GM12878 (cell line): ENCODE data around the gene ITSN1. TPM values are rescaled to one million over a fixed set of nuclear protein-coding genes. Genes with fewer than 3 reads are reported as not detected.

Experiments used
- ATAC-seq: fragments of 200-7000 bp; cut with Tn5 transposase; 3 replicates; pipeline ENCODE4 v1.9.1; 2020; ENCODE audit warnings: mild to moderate bottlenecking, moderate library complexity
- BruUV-seq: library from RNA; stranded (reverse); fragments of 400-500 nt; replicated peaks from 2 replicates; lab custom pipeline; 2021; lab: Mats Ljungman, UMichigan
- CTCF ChIA-PET: fragments of 300-600 bp; sonication (Branson Sonifier 250); formaldehyde crosslinking; extraction: SDS; loops from one replicate; lab custom pipeline; 2021; ENCODE audit warnings: inconsistent platforms; lab: Yijun Ruan, JAX
- POLR2A ChIA-PET: fragments of 350-600 bp; formaldehyde crosslinking; extraction: SDS; loops from one replicate; lab custom pipeline; 2021; ENCODE audit warnings: inconsistent platforms; lab: Charles Lee
- RAD21 ChIA-PET: fragments of 300-600 bp; sonication (Branson Sonifier 250); formaldehyde crosslinking; loops from one replicate; lab custom pipeline; 2023; ENCODE audit warnings: antibody characterized with exemption; ENCODE audit not compliant: unreplicated experiment; lab: Charles Lee
- SMC1A ChIA-PET: fragments of 300-600 bp; sonication (Branson Sonifier 250); formaldehyde crosslinking; loops from one replicate; lab custom pipeline; 2023; ENCODE audit not compliant: unreplicated experiment, uncharacterized antibody; lab: Charles Lee
- DNase-seq: peaks from one replicate; pipeline ENCODE4 v3.0.0-alpha.2; 2011; ENCODE audit warnings: low read depth, low spot score
- FAIRE-seq: peaks from 3 replicates; lab custom pipeline; 2011; peaks lifted over from hg19 to GRCh38; lab: Jason Lieb, UNC
- H2AFZ ChIP-seq: 2 replicates; pipeline ENCODE4 v1.6.0; 2011; ENCODE audit warnings: low read depth, low read length, control low read depth; ENCODE audit not compliant: control insufficient read depth
- H3K27ac ChIP-seq: 2 replicates; pipeline ENCODE4 v1.5.1; 2011; ENCODE audit warnings: control low read depth; ENCODE audit not compliant: control insufficient read depth, insufficient read depth
- H3K27me3 ChIP-seq, 2 experiments: replicated peaks in 1 of 2; 2 replicates each; pipeline versions ENCODE4 v1.6.0 to v1.6.1; 2011; ENCODE audit warnings: low read length in 1 of 2; ENCODE audit not compliant: control insufficient read depth in 2 of 2, insufficient read depth in 2 of 2
- H3K36me3 ChIP-seq, 2 experiments: 2 replicates each; pipeline ENCODE4 v1.5.1; 2011; ENCODE audit warnings: low read length in 1 of 2; ENCODE audit not compliant: control insufficient read depth in 2 of 2, insufficient read depth in 2 of 2
- H3K4me1 ChIP-seq: 2 replicates; pipeline ENCODE4 v1.6.1; 2011; ENCODE audit warnings: mild to moderate bottlenecking, low read length, moderate library complexity, mixed read lengths; ENCODE audit not compliant: control insufficient read depth, insufficient read depth
- H3K4me2 ChIP-seq: 2 replicates; pipeline ENCODE4 v1.6.0; 2011; ENCODE audit warnings: control low read depth; ENCODE audit not compliant: control insufficient read depth, insufficient read depth
- H3K4me3 ChIP-seq: fragments of 200-600 bp; sonication (generic); 2 replicates; pipeline ENCODE4 v1.5.1; 2016
- H3K79me2 ChIP-seq: 2 replicates; pipeline ENCODE4 v1.6.0; 2011; ENCODE audit warnings: low read length; ENCODE audit not compliant: control insufficient read depth, insufficient read depth
- H3K9ac ChIP-seq: 2 replicates; pipeline ENCODE4 v1.8.0; 2011; ENCODE audit warnings: low read length, control low read depth, mixed read lengths; ENCODE audit not compliant: control insufficient read depth, insufficient read depth
- H3K9me3 ChIP-seq: replicated peaks from 3 replicates; pipeline ENCODE4 v1.5.1; 2011; ENCODE audit warnings: mild to moderate bottlenecking, low read length; ENCODE audit not compliant: control insufficient read depth, insufficient read depth
- H4K20me1 ChIP-seq: 2 replicates; pipeline ENCODE4 v1.6.0; 2011; ENCODE audit not compliant: control insufficient read depth, insufficient read depth
- CHD2 ChIP-seq: IDR thresholded peaks from 2 replicates; pipeline ENCODE4 v1.6.1; 2011; ENCODE audit warnings: low read depth, low read length, improper control_type of control experiment, borderline replicate concordance
- FOS ChIP-seq: IDR thresholded peaks from 3 replicates; pipeline ENCODE4 v1.6.1; 2011; ENCODE audit warnings: borderline replicate concordance; ENCODE audit not compliant: insufficient read length; ENCODE audit errors: extremely low read depth
- FOXK2 ChIP-seq: fragments of 450-650 bp; IDR thresholded peaks from 2 replicates; pipeline ENCODE4 v1.6.1; 2017; ENCODE audit warnings: mild to moderate bottlenecking, moderate library complexity
- IKZF2 ChIP-seq, 2 experiments: fragments of 450-650 bp; IDR thresholded peaks; 2 replicates each; pipeline ENCODE4 v1.6.1; 2017; ENCODE audit warnings: mild to moderate bottlenecking in 2 of 2, moderate library complexity in 2 of 2
- JUND ChIP-seq: IDR thresholded peaks from 2 replicates; pipeline ENCODE4 v1.6.1; 2012; ENCODE audit warnings: low read depth, mild to moderate bottlenecking, low read length, improper control_type of control experiment, moderate library complexity
- MTA3 ChIP-seq: IDR thresholded peaks from 2 replicates; pipeline ENCODE4 v1.6.1; 2012; ENCODE audit warnings: low read length, inconsistent platforms, borderline replicate concordance
- NFIC ChIP-seq: IDR thresholded peaks from 2 replicates; pipeline ENCODE4 v1.6.1; 2012; ENCODE audit warnings: low read depth, mild to moderate bottlenecking, inconsistent platforms, low read length, moderate library complexity
- PKNOX1 ChIP-seq: fragments of 450-650 bp; IDR thresholded peaks from 2 replicates; pipeline ENCODE4 v1.6.1; 2016; ENCODE audit warnings: mild to moderate bottlenecking
- SMAD1 ChIP-seq: fragments of 450-650 bp; IDR thresholded peaks from 2 replicates; pipeline ENCODE4 v1.6.1; 2018; ENCODE audit warnings: mild to moderate bottlenecking, low read depth; ENCODE audit not compliant: partially characterized antibody
- SMAD5 ChIP-seq: IDR thresholded peaks from 2 replicates; pipeline ENCODE4 v1.6.1; 2016; ENCODE audit warnings: antibody characterized with exemption, low read depth
- SREBF2 ChIP-seq: IDR thresholded peaks from 2 replicates; pipeline ENCODE4 v1.6.1; 2012; ENCODE audit warnings: mild to moderate bottlenecking, low read length
- ZNF274 ChIP-seq: IDR thresholded peaks from one replicate; pipeline ENCODE4 v1.8.0; 2011; ENCODE audit not compliant: insufficient read length, insufficient read depth
- WGBS: methylation state at CpG from one replicate; pipeline ENCODE4 v1.1.6; 2016; ENCODE audit warnings: low lambda C conversion rate; ENCODE audit not compliant: insufficient replicate concordance, insufficient coverage; ENCODE audit errors: missing lambda C conversion rate; 5-methylcytosine and 5-hydroxymethylcytosine counted together
- in situ Hi-C: fragments of 300-500 bp; cut with MboI; formaldehyde crosslinking; loops from 9 replicates; pipeline ENCODE4 v1.14.3; 2018; ENCODE audit warnings: mixed read lengths
- intact Hi-C: fragments of 100-400 bp; cut with micrococcal nuclease; formaldehyde crosslinking; loops from one replicate; pipeline ENCODE4 v1.14.2; 2022; ENCODE audit not compliant: unreplicated experiment
- polyA plus RNA-seq, 11 experiments: library from polyadenylated mRNA; depleted of rRNA in 4 of 11; unstranded in 6 of 11; stranded (reverse) in 5 of 11; fragments of >200 nt; fragmentation: Nextera tagmentation in 4 of 11; fragmentation: Illumina TruSeq in 1 of 11; extraction: Ambion mirVana in 4 of 11; extraction: Trizol in 1 of 11; gene quantifications; 1 replicate in 1 of 11; 2 replicates in 10 of 11; pipeline versions ENCODE4 v1.2.1 to v1.2.3, GENCODE V29; 2011 to 2016; ENCODE audit warnings: inconsistent platforms in 2 of 11, missing spikeins in 2 of 11, low read depth in 1 of 11
- total RNA-seq, 4 experiments: library from RNA; depleted of rRNA in 3 of 4; stranded (reverse); fragments of >200 nt in 3 of 4; fragmentation: Illumina TruSeq in 1 of 4; extraction: Trizol in 1 of 4; gene quantifications; 2 replicates each; pipeline versions ENCODE4 v1.2.1 to v1.2.3, GENCODE V29; 2013 to 2021
- TF ChIP-seq, protein P1 (sequence below): fragments of 450-650 bp; IDR thresholded peaks from 2 replicates; pipeline ENCODE4 v1.6.1; 2016; ENCODE audit warnings: mild to moderate bottlenecking

Gene ITSN1
- total and polyA plus RNA-seq, 10 of the 15 experiments (the other 5 are each of a cell fraction or from before 2014, with no cell fraction given) = 0.89 to 10.6 (median 4.8) TPM

GRCh38 chr21:33880626-33881025 lies 238.3 kb downstream of the ITSN1 start:
- H2AFZ ChIP-seq = no peak overlapping the region
- no peak for FAIRE-seq
- DNase-seq = no peak
- ChIA-PET RAD21 (no interaction called here), POLR2A (no interaction called here), SMC1A (interaction anchor here (1.1 kb wide), 1 partner anchor 16 kb away, joined by 3 read pairs; no protein-coding TSS in a partner anchor)
- peaks cover 0 to 6% of the 10 kb centered on the region in 2 experiments; a peak in 2 of 4 replicates for H3K27me3 ChIP-seq
- ATAC-seq = no peak
- no peaks in the 10 kb centered on the region for H3K4me1 ChIP-seq
- intact Hi-C loops (no loop called here), in situ Hi-C loops (no loop called here)
- no peak overlapping the region for H3K4me2 ChIP-seq
- no peaks in the 10 kb centered on the region for H3K36me3 ChIP-seq
- H3K9me3 ChIP-seq = no peaks in the 10 kb centered on the region
- H3K4me3 ChIP-seq = no peak overlapping the region
- H3K9ac ChIP-seq = no peak overlapping the region
- WGBS = 50% methylated on average over 13 of the region's 13 CpGs
- H3K79me2 ChIP-seq = no peaks in the 10 kb centered on the region
- no TSS peak for BruUV-seq
- H3K27ac ChIP-seq = no peak overlapping the region
- TF ChIP-seq, protein P1, sequence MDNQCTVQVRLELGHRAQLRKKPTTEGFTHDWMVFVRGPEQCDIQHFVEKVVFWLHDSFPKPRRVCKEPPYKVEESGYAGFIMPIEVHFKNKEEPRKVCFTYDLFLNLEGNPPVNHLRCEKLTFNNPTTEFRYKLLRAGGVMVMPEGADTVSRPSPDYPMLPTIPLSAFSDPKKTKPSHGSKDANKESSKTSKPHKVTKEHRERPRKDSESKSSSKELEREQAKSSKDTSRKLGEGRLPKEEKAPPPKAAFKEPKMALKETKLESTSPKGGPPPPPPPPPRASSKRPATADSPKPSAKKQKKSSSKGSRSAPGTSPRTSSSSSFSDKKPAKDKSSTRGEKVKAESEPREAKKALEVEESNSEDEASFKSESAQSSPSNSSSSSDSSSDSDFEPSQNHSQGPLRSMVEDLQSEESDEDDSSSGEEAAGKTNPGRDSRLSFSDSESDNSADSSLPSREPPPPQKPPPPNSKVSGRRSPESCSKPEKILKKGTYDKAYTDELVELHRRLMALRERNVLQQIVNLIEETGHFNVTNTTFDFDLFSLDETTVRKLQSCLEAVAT = no peak
- TF ChIP-seq FOXK2 (no peak), SREBF2 (no peak)
- TF ChIP-seq, all 136 proteins: peak for 0
- H4K20me1 ChIP-seq = no peaks in the 10 kb centered on the region
- CTCF ChIA-PET = no interaction called here

GRCh38 chr21:33881689-33882440 lies 239.6 kb downstream of the ITSN1 start:
- no peaks in the 10 kb centered on the region for H3K4me1 ChIP-seq
- no peak overlapping the region for H3K4me3 ChIP-seq
- no peak overlapping the region for H3K9ac ChIP-seq
- peaks cover 0 to 6% of the 10 kb centered on the region in 2 experiments; a peak in 2 of 4 replicates for H3K27me3 ChIP-seq
- no peak overlapping the region for H3K4me2 ChIP-seq
- ChIA-PET RAD21 (no interaction called here), CTCF (interaction anchor here (0.6 kb wide), 1 partner anchor 48 kb away, joined by 3 read pairs; no protein-coding TSS in a partner anchor), POLR2A (no interaction called here), SMC1A (no interaction called here)
- BruUV-seq = no TSS peak
- H3K9me3 ChIP-seq = no peaks in the 10 kb centered on the region
- in situ Hi-C loops = no loop called here
- no peaks in the 10 kb centered on the region for H4K20me1 ChIP-seq
- no peak overlapping the region for H2AFZ ChIP-seq
- ATAC-seq = no peak
- no peak overlapping the region for H3K27ac ChIP-seq
- TF ChIP-seq IKZF2 (IDR thresholded peaks at IDR 0.05) (no peak), SMAD5 (no peak), SMAD1 (no peak), NFIC (no peak), ZNF274 (no peak), JUND (no peak), FOS (no peak), MTA3 (no peak), CHD2 (no peak), PKNOX1 (no peak), SREBF2 (no peak)
- no peaks in the 10 kb centered on the region for H3K79me2 ChIP-seq
- 41% methylated on average over 9 of the region's 9 CpGs for WGBS
- FAIRE-seq = no peak
- H3K36me3 ChIP-seq = no peaks in the 10 kb centered on the region
- no peak for DNase-seq
- intact Hi-C loops = no loop called here
